HepG2 (cell line): ENCODE data around the gene EEF1A1. TPM values are rescaled to one million over a fixed set of nuclear protein-coding genes. Genes with fewer than 3 reads are reported as not detected.

Source experiments
- MAFF ChIP-seq: IDR thresholded peaks from 2 replicates; pipeline ENCODE4 v1.6.1; 2011; ENCODE audit warnings: low read depth, low read length, improper control_type of control experiment
- NONO ChIP-seq, 2 experiments: fragments of 450-650 bp in 1 of 2; sonication (generic) in 1 of 2; formaldehyde crosslinking in 1 of 2; IDR thresholded peaks in 1 of 2; conservative IDR thresholded peaks in 1 of 2; 2 replicates each; pipeline versions ENCODE4 v1.6.1 to v1.8.0; 2017 to 2022; ENCODE audit warnings: mild to moderate bottlenecking in 1 of 2, missing genetic modification reagents in 1 of 2, moderate library complexity in 1 of 2
- NR1H2 ChIP-seq: sonication (generic); formaldehyde crosslinking; IDR thresholded peaks from 2 replicates; pipeline ENCODE4 v1.8.1; 2022; ENCODE audit warnings: low read depth, missing genetic modification reagents, borderline replicate concordance
- POLR2A ChIP-seq, 2 experiments: IDR thresholded peaks; 2 replicates each; pipeline ENCODE4 v1.6.1; 2011; ENCODE audit warnings: low read depth in 2 of 2, low read length in 2 of 2, mild to moderate bottlenecking in 1 of 2, moderate library complexity in 1 of 2; ENCODE audit not compliant: insufficient read depth in 1 of 2
- RXRA ChIP-seq: sonication (generic); formaldehyde crosslinking; IDR thresholded peaks from 2 replicates; pipeline ENCODE4 v1.5.1; 2020; ENCODE audit warnings: missing genetic modification reagents
- SYNCRIP ChIP-seq: fragments of 200-400 bp; formaldehyde crosslinking; IDR thresholded peaks from 2 replicates; pipeline ENCODE4 v1.6.1; 2018; ENCODE audit warnings: mild to moderate bottlenecking, low read depth, low read length; ENCODE audit not compliant: insufficient read depth
- YY1 ChIP-seq: IDR thresholded peaks from 2 replicates; pipeline ENCODE4 v1.6.1; 2011; ENCODE audit warnings: low read length, low read depth, moderate library complexity, mild to moderate bottlenecking; ENCODE audit not compliant: insufficient read depth, insufficient replicate concordance
- ZNF232 ChIP-seq: sonication (generic); formaldehyde crosslinking; IDR thresholded peaks from 2 replicates; pipeline ENCODE4 v1.4.0; 2020; ENCODE audit warnings: missing genetic modification reagents, borderline replicate concordance
- ZNF317 ChIP-seq: sonication (generic); formaldehyde crosslinking; IDR thresholded peaks from 2 replicates; pipeline ENCODE4 v1.5.0; 2020; ENCODE audit warnings: mild to moderate bottlenecking, missing genetic modification reagents
- ZNF501 ChIP-seq: sonication (generic); formaldehyde crosslinking; IDR thresholded peaks from 2 replicates; pipeline ENCODE4 v1.5.1; 2020; ENCODE audit warnings: mild to moderate bottlenecking, moderate library complexity, missing genetic modification reagents
- ZNF7 ChIP-seq: IDR thresholded peaks from 2 replicates; pipeline ENCODE4 v1.6.1; 2016; ENCODE audit warnings: missing biosample characterization, missing genetic modification reagents
- ZNF788 ChIP-seq: sonication (generic); formaldehyde crosslinking; IDR thresholded peaks from 2 replicates; pipeline ENCODE4 v1.5.0; 2020; ENCODE audit warnings: mild to moderate bottlenecking, missing genetic modification reagents, borderline replicate concordance
- polyA plus RNA-seq, 8 experiments: library from polyadenylated mRNA; depleted of rRNA in 3 of 8; stranded (reverse) in 7 of 8; unstranded in 1 of 8; fragments of >200 nt; fragmentation: Illumina TruSeq in 4 of 8; extraction: Trizol in 4 of 8; gene quantifications; 2 replicates each; pipeline versions ENCODE4 v1.2.1 to v1.2.3, GENCODE V29; 2011 to 2016; ENCODE audit warnings: low read depth in 4 of 8, missing spikeins in 1 of 8, mixed read lengths in 1 of 8; ENCODE audit not compliant: insufficient read depth in 1 of 8
- total RNA-seq, 5 experiments: library from RNA; depleted of rRNA; stranded (reverse); fragments of >200 nt; fragmentation: Illumina TruSeq; extraction: Trizol; gene quantifications; 2 replicates each; pipeline ENCODE4 v1.2.3, GENCODE V29; 2016; ENCODE audit warnings: low read depth in 1 of 5
- TF ChIP-seq, protein P1 (sequence below): sonication (generic); formaldehyde crosslinking; IDR thresholded peaks from 2 replicates; pipeline ENCODE4 v1.4.0; 2020; ENCODE audit warnings: mild to moderate bottlenecking, missing genetic modification reagents
- TF ChIP-seq, protein P2 (sequence below): IDR thresholded peaks from 2 replicates; pipeline ENCODE4 v1.6.1; 2016
- TF ChIP-seq, protein P3 (sequence below): sonication (generic); formaldehyde crosslinking; conservative IDR thresholded peaks from 2 replicates; pipeline ENCODE4 v1.4.0; 2020; ENCODE audit warnings: missing genetic modification reagents
- TF ChIP-seq, protein P4 (sequence below): IDR thresholded peaks from 2 replicates; pipeline ENCODE4 v1.6.1; 2016
- TF ChIP-seq, protein P5 (sequence below): sonication (generic); formaldehyde crosslinking; IDR thresholded peaks from 2 replicates; pipeline ENCODE4 v1.5.1; 2020; ENCODE audit warnings: mild to moderate bottlenecking, missing genetic modification reagents, borderline replicate concordance

The EEF1A1 gene
- total and polyA plus RNA-seq, 2 of the 13 experiments (the other 11 are each of a cell fraction or from before 2014, with no cell fraction given), result 13,726 to 17,172 TPM

DNA sequence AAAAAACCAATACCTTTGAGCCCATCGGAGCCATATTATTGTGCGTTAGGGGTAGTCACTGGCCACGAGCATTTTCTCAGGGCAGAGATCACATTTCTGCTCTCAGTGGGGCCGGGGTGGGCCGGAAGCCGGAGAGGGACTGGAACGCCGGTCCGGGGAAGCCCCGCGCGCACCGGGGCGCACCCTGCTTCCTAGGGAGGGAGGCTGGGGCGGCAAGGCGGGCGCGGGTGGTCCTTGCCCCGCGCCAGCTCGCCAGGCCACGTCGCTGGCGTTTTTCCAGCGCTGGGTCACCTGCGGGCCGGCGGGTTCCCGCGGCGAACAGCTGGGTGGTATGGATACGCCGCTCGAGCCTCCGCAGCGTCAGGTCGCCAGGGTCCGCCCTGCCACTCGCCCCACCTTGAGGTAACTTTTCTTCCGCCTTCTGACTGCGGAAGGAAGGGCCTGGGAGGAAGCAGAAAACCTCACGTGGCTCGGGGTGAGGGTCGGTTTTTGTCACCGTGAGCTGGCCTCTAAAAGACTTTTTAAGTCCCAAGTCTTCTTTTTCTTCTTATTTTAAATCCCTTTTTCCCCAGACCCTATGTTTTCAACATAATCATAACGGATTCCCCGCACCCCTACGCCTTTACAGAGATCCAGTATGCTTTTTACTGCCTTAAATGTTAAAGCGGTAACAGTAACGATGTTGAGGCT is 2.7 kb upstream of the EEF1A1 start (continued):
- TF ChIP-seq, protein P1, sequence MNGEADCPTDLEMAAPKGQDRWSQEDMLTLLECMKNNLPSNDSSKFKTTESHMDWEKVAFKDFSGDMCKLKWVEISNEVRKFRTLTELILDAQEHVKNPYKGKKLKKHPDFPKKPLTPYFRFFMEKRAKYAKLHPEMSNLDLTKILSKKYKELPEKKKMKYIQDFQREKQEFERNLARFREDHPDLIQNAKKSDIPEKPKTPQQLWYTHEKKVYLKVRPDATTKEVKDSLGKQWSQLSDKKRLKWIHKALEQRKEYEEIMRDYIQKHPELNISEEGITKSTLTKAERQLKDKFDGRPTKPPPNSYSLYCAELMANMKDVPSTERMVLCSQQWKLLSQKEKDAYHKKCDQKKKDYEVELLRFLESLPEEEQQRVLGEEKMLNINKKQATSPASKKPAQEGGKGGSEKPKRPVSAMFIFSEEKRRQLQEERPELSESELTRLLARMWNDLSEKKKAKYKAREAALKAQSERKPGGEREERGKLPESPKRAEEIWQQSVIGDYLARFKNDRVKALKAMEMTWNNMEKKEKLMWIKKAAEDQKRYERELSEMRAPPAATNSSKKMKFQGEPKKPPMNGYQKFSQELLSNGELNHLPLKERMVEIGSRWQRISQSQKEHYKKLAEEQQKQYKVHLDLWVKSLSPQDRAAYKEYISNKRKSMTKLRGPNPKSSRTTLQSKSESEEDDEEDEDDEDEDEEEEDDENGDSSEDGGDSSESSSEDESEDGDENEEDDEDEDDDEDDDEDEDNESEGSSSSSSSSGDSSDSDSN (CRISPR knock-in tag), result peak; percentile 90
- peak; percentile 77 to 81 for TF ChIP-seq POLR2A (IDR thresholded peaks at IDR 0.05; ENCODE audit: insufficient read depth in 1 of 2, low read depth in 2 of 2, low read length in 2 of 2)
- no peak; the same call in 1 of the 2 replicates for TF ChIP-seq ZNF232 (CRISPR knock-in tag)
- peak; percentile 64; the same call in 1 of the 2 replicates for TF ChIP-seq RXRA
- TF ChIP-seq ZNF501 (CRISPR knock-in tag), result peak; percentile 61
- TF ChIP-seq SYNCRIP, result no peak
- no peak for TF ChIP-seq ZNF7 (CRISPR knock-in tag)
- no peak for TF ChIP-seq NONO (IDR thresholded peaks at IDR 0.05)
- no peak for TF ChIP-seq NONO (CRISPR knock-in tag; conservative IDR thresholded peaks at IDR 0.05)
- TF ChIP-seq, protein P2, sequence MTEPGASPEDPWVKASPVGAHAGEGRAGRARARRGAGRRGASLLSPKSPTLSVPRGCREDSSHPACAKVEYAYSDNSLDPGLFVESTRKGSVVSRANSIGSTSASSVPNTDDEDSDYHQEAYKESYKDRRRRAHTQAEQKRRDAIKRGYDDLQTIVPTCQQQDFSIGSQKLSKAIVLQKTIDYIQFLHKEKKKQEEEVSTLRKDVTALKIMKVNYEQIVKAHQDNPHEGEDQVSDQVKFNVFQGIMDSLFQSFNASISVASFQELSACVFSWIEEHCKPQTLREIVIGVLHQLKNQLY (CRISPR knock-in tag), result no peak
- peak; percentile 74; the same call in 1 of the 2 replicates for TF ChIP-seq NR1H2
- TF ChIP-seq ZNF317, result peak; percentile 58; the same call in 1 of the 2 replicates
- TF ChIP-seq MAFF, result no peak
- TF ChIP-seq YY1, result no peak
- TF ChIP-seq, protein P3, sequence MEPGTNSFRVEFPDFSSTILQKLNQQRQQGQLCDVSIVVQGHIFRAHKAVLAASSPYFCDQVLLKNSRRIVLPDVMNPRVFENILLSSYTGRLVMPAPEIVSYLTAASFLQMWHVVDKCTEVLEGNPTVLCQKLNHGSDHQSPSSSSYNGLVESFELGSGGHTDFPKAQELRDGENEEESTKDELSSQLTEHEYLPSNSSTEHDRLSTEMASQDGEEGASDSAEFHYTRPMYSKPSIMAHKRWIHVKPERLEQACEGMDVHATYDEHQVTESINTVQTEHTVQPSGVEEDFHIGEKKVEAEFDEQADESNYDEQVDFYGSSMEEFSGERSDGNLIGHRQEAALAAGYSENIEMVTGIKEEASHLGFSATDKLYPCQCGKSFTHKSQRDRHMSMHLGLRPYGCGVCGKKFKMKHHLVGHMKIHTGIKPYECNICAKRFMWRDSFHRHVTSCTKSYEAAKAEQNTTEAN, result 0 out of 2 replicates have a peak, but pooled peaks have one; percentile 71
- TF ChIP-seq, protein P4, sequence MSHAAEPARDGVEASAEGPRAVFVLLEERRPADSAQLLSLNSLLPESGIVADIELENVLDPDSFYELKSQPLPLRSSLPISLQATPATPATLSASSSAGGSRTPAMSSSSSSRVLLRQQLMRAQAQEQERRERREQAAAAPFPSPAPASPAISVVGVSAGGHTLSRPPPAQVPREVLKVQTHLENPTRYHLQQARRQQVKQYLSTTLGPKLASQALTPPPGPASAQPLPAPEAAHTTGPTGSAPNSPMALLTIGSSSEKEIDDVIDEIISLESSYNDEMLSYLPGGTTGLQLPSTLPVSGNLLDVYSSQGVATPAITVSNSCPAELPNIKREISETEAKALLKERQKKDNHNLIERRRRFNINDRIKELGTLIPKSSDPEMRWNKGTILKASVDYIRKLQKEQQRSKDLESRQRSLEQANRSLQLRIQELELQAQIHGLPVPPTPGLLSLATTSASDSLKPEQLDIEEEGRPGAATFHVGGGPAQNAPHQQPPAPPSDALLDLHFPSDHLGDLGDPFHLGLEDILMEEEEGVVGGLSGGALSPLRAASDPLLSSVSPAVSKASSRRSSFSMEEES (CRISPR knock-in tag), result peak; percentile 28; the same call in 1 of the 2 replicates
- TF ChIP-seq, protein P5, sequence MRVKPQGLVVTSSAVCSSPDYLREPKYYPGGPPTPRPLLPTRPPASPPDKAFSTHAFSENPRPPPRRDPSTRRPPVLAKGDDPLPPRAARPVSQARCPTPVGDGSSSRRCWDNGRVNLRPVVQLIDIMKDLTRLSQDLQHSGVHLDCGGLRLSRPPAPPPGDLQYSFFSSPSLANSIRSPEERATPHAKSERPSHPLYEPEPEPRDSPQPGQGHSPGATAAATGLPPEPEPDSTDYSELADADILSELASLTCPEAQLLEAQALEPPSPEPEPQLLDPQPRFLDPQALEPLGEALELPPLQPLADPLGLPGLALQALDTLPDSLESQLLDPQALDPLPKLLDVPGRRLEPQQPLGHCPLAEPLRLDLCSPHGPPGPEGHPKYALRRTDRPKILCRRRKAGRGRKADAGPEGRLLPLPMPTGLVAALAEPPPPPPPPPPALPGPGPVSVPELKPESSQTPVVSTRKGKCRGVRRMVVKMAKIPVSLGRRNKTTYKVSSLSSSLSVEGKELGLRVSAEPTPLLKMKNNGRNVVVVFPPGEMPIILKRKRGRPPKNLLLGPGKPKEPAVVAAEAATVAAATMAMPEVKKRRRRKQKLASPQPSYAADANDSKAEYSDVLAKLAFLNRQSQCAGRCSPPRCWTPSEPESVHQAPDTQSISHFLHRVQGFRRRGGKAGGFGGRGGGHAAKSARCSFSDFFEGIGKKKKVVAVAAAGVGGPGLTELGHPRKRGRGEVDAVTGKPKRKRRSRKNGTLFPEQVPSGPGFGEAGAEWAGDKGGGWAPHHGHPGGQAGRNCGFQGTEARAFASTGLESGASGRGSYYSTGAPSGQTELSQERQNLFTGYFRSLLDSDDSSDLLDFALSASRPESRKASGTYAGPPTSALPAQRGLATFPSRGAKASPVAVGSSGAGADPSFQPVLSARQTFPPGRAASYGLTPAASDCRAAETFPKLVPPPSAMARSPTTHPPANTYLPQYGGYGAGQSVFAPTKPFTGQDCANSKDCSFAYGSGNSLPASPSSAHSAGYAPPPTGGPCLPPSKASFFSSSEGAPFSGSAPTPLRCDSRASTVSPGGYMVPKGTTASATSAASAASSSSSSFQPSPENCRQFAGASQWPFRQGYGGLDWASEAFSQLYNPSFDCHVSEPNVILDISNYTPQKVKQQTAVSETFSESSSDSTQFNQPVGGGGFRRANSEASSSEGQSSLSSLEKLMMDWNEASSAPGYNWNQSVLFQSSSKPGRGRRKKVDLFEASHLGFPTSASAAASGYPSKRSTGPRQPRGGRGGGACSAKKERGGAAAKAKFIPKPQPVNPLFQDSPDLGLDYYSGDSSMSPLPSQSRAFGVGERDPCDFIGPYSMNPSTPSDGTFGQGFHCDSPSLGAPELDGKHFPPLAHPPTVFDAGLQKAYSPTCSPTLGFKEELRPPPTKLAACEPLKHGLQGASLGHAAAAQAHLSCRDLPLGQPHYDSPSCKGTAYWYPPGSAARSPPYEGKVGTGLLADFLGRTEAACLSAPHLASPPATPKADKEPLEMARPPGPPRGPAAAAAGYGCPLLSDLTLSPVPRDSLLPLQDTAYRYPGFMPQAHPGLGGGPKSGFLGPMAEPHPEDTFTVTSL (CRISPR knock-in tag), result no peak; the same call in 1 of the 2 replicates
- peak; percentile 78; the same call in 1 of the 2 replicates for TF ChIP-seq ZNF788
